AG10803 (cell line): ENCODE data around the gene SORD.

Source experiments
- DNase-seq: peaks from one replicate; pipeline ENCODE4 v3.0.0; 2010; ENCODE audit warnings: low read depth
- H3K4me3 ChIP-seq: 2 replicates; pipeline ENCODE4 v1.5.1; 2011; ENCODE audit warnings: mild to moderate bottlenecking, low read length, control low read depth
- TF ChIP-seq, protein P1 (sequence below): conservative IDR thresholded peaks from 2 replicates; pipeline ENCODE4 v1.5.1; 2011; ENCODE audit warnings: mild to moderate bottlenecking, low read length, control low read depth, inconsistent platforms

Gene SORD

DNA sequence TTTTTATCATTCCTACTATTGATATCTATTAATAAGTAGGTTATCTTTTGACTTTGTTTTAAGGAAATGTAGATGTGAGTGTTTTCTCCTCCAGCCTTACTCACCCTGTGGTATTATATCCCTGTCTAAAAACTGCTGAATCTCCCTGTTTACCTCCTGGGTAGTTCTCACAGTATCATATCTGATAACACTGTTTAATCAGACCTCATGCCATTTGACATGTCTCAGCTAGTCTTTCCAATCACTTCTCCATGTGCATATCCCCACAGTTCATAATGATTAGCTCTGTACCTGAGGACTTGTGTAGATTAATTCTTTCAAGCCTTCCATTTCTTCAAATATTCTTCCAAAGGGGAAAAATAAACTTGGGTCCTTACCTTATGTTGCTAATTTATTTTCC is 60.2 kb downstream of the SORD start:
- TF ChIP-seq, protein P1, sequence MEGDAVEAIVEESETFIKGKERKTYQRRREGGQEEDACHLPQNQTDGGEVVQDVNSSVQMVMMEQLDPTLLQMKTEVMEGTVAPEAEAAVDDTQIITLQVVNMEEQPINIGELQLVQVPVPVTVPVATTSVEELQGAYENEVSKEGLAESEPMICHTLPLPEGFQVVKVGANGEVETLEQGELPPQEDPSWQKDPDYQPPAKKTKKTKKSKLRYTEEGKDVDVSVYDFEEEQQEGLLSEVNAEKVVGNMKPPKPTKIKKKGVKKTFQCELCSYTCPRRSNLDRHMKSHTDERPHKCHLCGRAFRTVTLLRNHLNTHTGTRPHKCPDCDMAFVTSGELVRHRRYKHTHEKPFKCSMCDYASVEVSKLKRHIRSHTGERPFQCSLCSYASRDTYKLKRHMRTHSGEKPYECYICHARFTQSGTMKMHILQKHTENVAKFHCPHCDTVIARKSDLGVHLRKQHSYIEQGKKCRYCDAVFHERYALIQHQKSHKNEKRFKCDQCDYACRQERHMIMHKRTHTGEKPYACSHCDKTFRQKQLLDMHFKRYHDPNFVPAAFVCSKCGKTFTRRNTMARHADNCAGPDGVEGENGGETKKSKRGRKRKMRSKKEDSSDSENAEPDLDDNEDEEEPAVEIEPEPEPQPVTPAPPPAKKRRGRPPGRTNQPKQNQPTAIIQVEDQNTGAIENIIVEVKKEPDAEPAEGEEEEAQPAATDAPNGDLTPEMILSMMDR, result no peak
- DNase-seq, result no peak
- no peak overlapping the region for H3K4me3 ChIP-seq

DNA sequence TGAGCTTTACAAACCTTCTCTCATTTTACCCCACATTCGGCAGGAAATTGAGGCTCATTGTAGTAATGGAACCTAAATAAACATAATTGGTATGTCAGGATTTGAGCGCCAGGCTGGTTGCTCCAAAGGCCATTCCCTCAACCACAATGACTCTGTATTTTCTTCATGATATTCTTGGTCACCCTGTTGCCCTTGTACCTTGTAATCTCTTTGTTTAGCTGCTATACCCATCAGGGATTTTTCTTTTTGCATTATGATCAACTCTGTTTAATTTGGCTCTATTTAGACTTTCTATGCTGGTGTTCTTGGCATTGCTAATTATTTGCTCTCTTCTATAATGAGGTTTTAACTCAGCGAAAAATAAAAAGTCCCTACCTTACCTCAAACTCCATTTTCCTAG is 61.2 kb downstream of the SORD start:
- no peak overlapping the region for H3K4me3 ChIP-seq
- DNase-seq, result no peak
- TF ChIP-seq, protein P1, result no peak

DNA sequence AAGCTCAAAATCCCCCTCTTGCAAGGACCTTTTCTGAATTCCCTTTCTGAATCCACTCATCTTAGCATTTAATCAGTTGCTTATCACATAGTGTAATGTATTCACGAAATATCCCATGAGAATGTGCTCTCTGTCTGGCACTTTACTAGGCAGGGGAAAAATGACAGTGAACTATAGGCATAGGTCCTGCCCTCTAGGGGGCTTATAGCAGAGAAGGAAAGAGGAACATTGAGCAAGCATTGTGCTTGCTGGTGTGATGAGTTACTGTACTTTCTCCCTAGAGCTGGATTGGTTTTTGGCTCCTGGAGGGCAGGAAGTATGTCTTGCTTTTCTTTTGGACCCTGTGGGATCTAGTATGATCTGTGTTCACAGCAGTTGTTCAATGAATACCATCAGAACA is 64.5 kb downstream of the SORD start:
- TF ChIP-seq, protein P1, result no peak
- DNase-seq, result no peak
- no peak overlapping the region for H3K4me3 ChIP-seq

DNA sequence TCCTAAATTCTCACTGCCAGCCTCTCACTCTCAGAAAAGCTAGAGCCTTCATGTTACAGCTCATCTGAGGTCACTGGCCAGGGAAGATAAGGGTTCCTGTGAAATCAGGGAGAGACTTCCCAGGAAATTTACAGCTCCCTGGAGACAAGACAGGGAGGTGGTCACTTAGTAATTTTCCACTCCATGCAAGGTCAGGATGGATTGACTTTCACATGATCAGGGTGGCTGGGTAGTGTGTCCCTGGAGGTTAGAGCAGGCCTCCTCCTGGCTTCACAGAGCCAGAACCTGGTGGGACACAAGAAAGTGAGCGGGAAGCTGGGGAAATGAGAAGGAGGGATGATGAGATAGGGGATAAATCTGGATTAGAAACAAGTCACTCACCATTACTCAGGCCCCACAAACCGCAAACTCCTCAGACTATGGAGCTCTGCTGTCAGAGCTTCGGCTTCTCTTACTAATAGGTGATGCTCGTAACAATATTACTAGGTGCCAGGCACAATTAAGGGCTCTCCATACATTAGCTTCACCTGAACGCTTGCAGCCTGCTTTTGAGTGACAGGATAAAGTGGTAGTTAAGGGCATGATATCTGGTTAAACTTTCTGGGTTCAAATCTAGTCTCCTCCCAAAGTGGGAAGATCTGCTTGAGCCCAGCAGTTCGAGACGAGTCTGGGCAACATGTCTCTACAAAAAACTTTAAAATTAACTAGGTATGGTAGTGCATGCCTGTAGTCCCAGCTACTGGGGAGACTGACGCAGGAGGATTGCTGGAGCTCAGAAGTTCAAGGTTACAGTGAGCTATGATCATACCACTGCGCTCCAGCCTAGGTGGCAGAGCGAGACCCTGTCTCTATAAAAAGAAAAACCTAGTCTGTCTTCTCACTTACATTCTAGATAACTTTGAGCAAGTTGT is 66.1 kb downstream of the SORD start:
- DNase-seq, result no peak
- no peak overlapping the region for H3K4me3 ChIP-seq
- TF ChIP-seq, protein P1, result no peak

DNA sequence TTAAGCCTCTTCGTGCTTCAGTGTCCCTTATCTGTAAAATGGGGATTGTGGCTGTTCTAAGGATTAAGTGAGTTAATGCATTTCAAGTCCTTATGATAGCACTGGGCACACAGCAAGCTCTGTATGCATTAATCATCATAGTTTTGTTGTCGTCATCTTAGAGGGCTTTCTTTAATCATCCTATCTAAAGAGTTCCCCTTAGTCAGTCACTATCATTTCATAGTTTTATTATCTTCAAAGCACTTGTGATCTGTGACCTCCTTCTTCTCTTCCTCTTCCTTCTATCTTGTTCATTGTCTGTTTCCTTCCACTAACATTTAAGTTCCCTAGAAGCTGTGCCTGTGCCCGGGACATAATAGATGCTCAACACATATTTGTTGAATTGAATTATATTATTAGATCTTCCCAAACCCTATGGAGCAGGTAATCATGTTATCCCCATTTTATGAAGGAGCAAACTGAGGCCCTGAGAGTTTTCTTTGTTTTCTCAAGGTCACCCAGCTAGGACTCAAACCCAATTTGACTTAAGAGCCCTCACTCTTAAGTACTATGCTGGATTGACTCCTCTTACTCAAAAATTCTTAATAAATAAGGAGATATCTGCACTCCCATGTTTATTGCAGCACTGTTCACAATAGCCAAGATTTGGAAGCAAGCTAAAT is 66.8 kb downstream of the SORD start:
- no peak for DNase-seq

DNA sequence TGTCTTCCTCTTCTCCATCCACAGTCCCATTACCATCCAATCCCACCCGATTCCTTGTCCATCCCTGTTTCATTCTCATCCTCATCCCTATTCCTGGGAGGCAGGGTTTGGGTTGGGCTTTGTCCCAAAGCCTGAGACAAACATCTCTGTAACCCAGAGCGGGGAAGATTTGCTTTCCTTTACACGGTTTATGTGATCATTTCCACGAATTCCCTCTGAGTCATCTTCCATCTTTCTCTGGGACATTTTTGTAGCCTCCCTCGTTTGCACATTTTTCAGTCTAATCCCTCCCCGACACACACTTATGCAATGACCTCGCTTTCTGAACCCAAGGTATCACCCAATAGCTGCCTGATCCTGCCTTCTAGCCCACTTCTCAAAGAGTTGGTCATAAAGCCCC is 68.2 kb downstream of the SORD start:
- peak; percentile 63 for DNase-seq
- TF ChIP-seq, protein P1, result no peak
- H3K4me3 ChIP-seq, result no peak overlapping the region

More for the DNA sequence above, 66.8 kb downstream of the SORD start:
- TF ChIP-seq, protein P1, result no peak
- H3K4me3 ChIP-seq, result no peak overlapping the region

DNA sequence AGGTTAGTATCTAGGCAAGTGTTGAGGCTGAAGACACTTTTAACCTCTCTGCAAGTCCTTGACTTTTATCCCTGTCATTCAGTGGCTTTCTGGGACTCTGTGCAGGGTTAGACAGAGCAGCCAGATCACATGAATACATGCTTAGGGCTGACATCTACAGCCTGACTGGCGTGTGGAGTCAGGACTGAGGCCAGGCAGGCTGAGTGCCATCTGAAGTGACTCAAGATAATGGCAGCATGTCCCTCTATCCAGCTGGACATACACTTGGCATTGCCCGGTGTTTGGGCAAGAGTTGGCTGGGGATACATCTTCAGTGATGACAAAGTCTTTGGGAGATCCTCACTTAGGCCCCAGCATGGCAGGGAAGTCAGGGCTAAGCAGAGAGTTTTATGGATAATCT is 68.6 kb downstream of the SORD start:
- TF ChIP-seq, protein P1, result no peak
- peak; percentile 43 for DNase-seq
- no peak overlapping the region for H3K4me3 ChIP-seq
